ENCODE results near the gene AZIN2. TPM values are rescaled to one million over a fixed set of nuclear protein-coding genes. Genes with fewer than 3 reads are reported as not detected.

The AZIN2 gene
- polyA plus RNA-seq, 2 of the 4 experiments (the other 2 are of a cell fraction): 1.6 to 1.9 TPM

DNA sequence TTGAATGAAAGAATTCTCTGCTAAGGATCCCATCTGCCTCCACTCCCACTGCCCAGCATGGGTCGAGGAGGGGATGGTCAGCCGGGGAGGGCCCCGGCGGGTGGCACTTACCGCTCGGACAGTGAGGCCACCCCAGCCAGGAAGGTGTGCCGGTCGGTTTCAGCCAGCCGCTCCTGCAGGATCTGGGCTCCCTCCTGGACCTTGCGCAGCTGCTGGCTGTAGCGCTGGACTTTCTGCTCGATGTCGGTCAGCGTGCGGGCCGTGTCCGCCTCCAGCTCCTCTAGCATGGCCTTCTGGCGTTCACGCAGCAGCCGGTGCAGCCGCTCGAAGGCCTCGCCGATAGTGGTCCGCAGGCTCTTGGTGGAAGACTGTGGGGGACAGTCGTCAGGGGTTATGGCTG lies 78.6 kb downstream of the AZIN2 start:
- no peak for DNase-seq (ENCODE audit: low read depth in 1 of 2, low spot score in 1 of 2)
- no peak overlapping the region for H3K4me3 ChIP-seq
- POLR2A ChIA-PET: no interaction called here
- no peak for FAIRE-seq
- CTCF ChIA-PET: interaction anchor here (0.8 to 1.2 kb wide), 2 partner anchors 8 to 32 kb away, joined by 4 read pairs; no protein-coding TSS in a partner anchor
- no peaks in the 10 kb centered on the region for H3K4me1 ChIP-seq
- no peak for ATAC-seq
- TF ChIP-seq HOXB13 (CRISPR knock-in tag; IDR thresholded peaks at IDR 0.05; ENCODE audit: low read depth) (no peak), HOXA7 (CRISPR knock-in tag; IDR thresholded peaks at IDR 0.05) (no peak), CBX8 (IDR thresholded peaks at IDR 0.05) (no peak), FOSL2 (IDR thresholded peaks at IDR 0.05) (no peak), FOSL2 (CRISPR knock-in tag; IDR thresholded peaks at IDR 0.05) (no peak), BHLHE40 (IDR thresholded peaks at IDR 0.05; ENCODE audit: low read depth, low read length) (no peak), NPAS2 (CRISPR knock-in tag; IDR thresholded peaks at IDR 0.05; ENCODE audit: borderline replicate concordance) (no peak), NFE2L2 (conservative IDR thresholded peaks at IDR 0.05; ENCODE audit: low read length) (no peak), CBX2 (IDR thresholded peaks at IDR 0.05; ENCODE audit: borderline replicate concordance, low read depth) (no peak), JUNB (IDR thresholded peaks at IDR 0.05) (no peak)
- TF ChIP-seq, protein P1, sequence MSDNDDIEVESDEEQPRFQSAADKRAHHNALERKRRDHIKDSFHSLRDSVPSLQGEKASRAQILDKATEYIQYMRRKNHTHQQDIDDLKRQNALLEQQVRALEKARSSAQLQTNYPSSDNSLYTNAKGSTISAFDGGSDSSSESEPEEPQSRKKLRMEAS (IDR thresholded peaks at IDR 0.05): no peak
- WGBS (ENCODE audit: missing lambda C conversion rate): no CpG with 5 or more reads among the region's 26 CpGs
- H3K9me3 ChIP-seq: no peaks in the 10 kb centered on the region
- H3K4me2 ChIP-seq: no peak overlapping the region
- no peak overlapping the region for H3K27ac ChIP-seq

DNA sequence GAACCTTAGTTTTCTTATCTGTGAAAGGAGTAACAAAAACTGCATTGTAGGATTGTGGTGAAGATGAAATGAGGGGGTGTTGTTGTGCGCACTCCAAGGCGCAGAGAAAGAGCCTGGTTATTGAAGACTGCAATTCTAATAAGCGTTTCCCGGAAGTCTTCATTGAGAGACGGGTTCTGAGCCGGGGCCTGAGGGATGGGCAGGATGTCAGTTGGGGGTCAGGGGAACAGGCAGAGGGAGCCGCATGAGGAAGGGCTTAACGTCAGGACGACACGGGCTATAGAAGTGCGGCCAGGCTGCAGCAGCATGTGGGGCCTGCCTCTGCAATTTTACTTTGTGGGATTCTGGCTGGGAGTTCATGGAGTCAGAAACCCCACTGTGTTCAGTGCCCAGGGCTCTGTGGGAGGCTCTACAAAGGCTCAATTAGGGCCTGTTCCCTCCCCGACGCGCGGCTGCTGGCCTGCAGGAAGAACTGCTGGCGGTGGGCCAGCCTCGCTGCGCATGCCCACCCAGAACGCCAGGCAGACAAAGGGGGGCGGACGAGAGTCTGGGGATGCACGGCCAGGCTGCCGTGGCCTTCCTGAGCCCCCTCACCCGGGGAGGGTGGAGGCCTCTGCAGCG lies 80.2 kb downstream of the AZIN2 start:
- ChIA-PET POLR2A (no interaction called here), CTCF (no interaction called here)
- Histone ChIP-seq H3K9me3 (no peaks in the 10 kb centered on the region), H3K4me1 (no peaks in the 10 kb centered on the region), H3K4me2 (no peak overlapping the region), H3K27ac (no peak overlapping the region), H3K4me3 (no peak overlapping the region)
- no peak for DNase-seq (ENCODE audit: low read depth in 1 of 2, low spot score in 1 of 2)
- no peak for FAIRE-seq
- 88% methylated on average over 14 of the region's 25 CpGs for WGBS (ENCODE audit: missing lambda C conversion rate)
- TF ChIP-seq POLR2AphosphoS2 (conservative IDR thresholded peaks at IDR 0.05; ENCODE audit: low read length) (no peak), ESRRA (IDR thresholded peaks at IDR 0.05; ENCODE audit: borderline replicate concordance, low read length) (no peak), EHF (CRISPR knock-in tag; IDR thresholded peaks at IDR 0.05) (no peak)
- TF ChIP-seq, protein P1 (IDR thresholded peaks at IDR 0.05): no peak
- no peak for ATAC-seq

DNA sequence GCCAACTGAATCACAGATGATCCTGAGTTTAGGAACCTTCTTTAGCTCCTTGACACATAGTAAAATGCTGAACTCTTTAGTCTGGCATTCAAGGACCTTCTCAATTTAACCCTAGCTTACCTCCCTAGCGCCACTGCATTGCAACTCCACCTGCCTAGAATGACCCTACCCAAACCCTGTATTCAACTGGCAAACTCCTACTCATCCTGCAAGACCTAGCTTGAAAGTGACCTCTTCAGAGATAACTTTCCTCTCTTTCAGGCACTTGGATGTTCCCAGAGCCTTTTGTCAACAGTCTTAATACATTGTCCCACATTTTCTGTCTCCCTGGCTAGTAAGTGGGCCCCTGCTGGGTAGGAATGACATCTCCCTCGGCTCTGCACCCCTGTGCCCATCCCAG lies 81.2 kb downstream of the AZIN2 start:
- ChIA-PET POLR2A (no interaction called here), CTCF (interaction anchor here (1.3 kb wide), 1 partner anchor 133 kb away, joined by 3 read pairs; no protein-coding TSS in a partner anchor)
- Histone ChIP-seq H3K4me1 (no peaks in the 10 kb centered on the region), H3K4me3 (no peak overlapping the region), H3K27ac (no peak overlapping the region), H3K9me3 (no peaks in the 10 kb centered on the region), H3K4me2 (no peak overlapping the region)
- DNase-seq (ENCODE audit: low read depth in 1 of 2, low spot score in 1 of 2) (no peak), ATAC-seq (no peak), FAIRE-seq (no peak)
- TF ChIP-seq, protein P2, sequence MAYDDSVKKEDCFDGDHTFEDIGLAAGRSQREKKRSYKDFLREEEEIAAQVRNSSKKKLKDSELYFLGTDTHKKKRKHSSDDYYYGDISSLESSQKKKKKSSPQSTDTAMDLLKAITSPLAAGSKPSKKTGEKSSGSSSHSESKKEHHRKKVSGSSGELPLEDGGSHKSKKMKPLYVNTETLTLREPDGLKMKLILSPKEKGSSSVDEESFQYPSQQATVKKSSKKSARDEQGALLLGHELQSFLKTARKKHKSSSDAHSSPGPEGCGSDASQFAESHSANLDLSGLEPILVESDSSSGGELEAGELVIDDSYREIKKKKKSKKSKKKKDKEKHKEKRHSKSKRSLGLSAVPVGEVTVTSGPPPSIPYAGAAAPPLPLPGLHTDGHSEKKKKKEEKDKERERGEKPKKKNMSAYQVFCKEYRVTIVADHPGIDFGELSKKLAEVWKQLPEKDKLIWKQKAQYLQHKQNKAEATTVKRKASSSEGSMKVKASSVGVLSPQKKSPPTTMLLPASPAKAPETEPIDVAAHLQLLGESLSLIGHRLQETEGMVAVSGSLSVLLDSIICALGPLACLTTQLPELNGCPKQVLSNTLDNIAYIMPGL (CRISPR knock-in tag; IDR thresholded peaks at IDR 0.05; ENCODE audit: borderline replicate concordance): no peak
- no peak for TF ChIP-seq NR3C1 (IDR thresholded peaks at IDR 0.05)
- TF ChIP-seq SMC3 (IDR thresholded peaks at IDR 0.05): no peak
- TF ChIP-seq, protein P3, sequence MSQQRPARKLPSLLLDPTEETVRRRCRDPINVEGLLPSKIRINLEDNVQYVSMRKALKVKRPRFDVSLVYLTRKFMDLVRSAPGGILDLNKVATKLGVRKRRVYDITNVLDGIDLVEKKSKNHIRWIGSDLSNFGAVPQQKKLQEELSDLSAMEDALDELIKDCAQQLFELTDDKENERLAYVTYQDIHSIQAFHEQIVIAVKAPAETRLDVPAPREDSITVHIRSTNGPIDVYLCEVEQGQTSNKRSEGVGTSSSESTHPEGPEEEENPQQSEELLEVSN (IDR thresholded peaks at IDR 0.05; ENCODE audit: borderline replicate concordance, low read depth): no peak
- TF ChIP-seq NPAS2 (CRISPR knock-in tag; IDR thresholded peaks at IDR 0.05; ENCODE audit: borderline replicate concordance): no peak
- TF ChIP-seq, protein P1 (IDR thresholded peaks at IDR 0.05): no peak
- TF ChIP-seq RFX5 (IDR thresholded peaks at IDR 0.05): no peak
- TF ChIP-seq BHLHE40 (IDR thresholded peaks at IDR 0.05; ENCODE audit: low read depth, low read length): no peak
- no peak for TF ChIP-seq ESRRA (IDR thresholded peaks at IDR 0.05; ENCODE audit: borderline replicate concordance, low read length)
- no peak for TF ChIP-seq ZC3H11A (IDR thresholded peaks at IDR 0.05)
- TF ChIP-seq CBX8 (IDR thresholded peaks at IDR 0.05): no peak
- TF ChIP-seq RCOR1 (IDR thresholded peaks at IDR 0.05; ENCODE audit: low read depth, low read length): no peak
- no peak for TF ChIP-seq RAD21 (conservative IDR thresholded peaks at IDR 0.05 in 1 of 2, IDR thresholded peaks at IDR 0.05 in 1 of 2)
- TF ChIP-seq, protein P4, sequence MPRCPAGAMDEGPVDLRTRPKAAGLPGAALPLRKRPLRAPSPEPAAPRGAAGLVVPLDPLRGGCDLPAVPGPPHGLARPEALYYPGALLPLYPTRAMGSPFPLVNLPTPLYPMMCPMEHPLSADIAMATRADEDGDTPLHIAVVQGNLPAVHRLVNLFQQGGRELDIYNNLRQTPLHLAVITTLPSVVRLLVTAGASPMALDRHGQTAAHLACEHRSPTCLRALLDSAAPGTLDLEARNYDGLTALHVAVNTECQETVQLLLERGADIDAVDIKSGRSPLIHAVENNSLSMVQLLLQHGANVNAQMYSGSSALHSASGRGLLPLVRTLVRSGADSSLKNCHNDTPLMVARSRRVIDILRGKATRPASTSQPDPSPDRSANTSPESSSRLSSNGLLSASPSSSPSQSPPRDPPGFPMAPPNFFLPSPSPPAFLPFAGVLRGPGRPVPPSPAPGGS (IDR thresholded peaks at IDR 0.05): no peak
- TF ChIP-seq JUNB (IDR thresholded peaks at IDR 0.05): no peak
- TF ChIP-seq HDAC2 (IDR thresholded peaks at IDR 0.05): no peak
- TF ChIP-seq, protein P5, sequence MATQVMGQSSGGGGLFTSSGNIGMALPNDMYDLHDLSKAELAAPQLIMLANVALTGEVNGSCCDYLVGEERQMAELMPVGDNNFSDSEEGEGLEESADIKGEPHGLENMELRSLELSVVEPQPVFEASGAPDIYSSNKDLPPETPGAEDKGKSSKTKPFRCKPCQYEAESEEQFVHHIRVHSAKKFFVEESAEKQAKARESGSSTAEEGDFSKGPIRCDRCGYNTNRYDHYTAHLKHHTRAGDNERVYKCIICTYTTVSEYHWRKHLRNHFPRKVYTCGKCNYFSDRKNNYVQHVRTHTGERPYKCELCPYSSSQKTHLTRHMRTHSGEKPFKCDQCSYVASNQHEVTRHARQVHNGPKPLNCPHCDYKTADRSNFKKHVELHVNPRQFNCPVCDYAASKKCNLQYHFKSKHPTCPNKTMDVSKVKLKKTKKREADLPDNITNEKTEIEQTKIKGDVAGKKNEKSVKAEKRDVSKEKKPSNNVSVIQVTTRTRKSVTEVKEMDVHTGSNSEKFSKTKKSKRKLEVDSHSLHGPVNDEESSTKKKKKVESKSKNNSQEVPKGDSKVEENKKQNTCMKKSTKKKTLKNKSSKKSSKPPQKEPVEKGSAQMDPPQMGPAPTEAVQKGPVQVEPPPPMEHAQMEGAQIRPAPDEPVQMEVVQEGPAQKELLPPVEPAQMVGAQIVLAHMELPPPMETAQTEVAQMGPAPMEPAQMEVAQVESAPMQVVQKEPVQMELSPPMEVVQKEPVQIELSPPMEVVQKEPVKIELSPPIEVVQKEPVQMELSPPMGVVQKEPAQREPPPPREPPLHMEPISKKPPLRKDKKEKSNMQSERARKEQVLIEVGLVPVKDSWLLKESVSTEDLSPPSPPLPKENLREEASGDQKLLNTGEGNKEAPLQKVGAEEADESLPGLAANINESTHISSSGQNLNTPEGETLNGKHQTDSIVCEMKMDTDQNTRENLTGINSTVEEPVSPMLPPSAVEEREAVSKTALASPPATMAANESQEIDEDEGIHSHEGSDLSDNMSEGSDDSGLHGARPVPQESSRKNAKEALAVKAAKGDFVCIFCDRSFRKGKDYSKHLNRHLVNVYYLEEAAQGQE (IDR thresholded peaks at IDR 0.05): no peak
- no peak for TF ChIP-seq EHF (CRISPR knock-in tag; IDR thresholded peaks at IDR 0.05)
- WGBS (ENCODE audit: missing lambda C conversion rate): 50% methylated on average over 2 of the region's 2 CpGs
